Stimulated activated CD4-positive, alpha-beta T cell treated with anti-CD3 and anti-CD28 coated beads, Interleukin-1b, Interleukin-23, amount 100 ng/mL, for 24 hours (primary cell): ENCODE results near the gene PLA2G2C.

ENCODE experiments used
- DNase-seq, 4 experiments: peaks; one replicate each; pipeline ENCODE4 v3.0.0-alpha.2; 2020; ENCODE audit warnings: low read depth in 4 of 4, low spot score in 1 of 4

Gene PLA2G2C

DNA sequence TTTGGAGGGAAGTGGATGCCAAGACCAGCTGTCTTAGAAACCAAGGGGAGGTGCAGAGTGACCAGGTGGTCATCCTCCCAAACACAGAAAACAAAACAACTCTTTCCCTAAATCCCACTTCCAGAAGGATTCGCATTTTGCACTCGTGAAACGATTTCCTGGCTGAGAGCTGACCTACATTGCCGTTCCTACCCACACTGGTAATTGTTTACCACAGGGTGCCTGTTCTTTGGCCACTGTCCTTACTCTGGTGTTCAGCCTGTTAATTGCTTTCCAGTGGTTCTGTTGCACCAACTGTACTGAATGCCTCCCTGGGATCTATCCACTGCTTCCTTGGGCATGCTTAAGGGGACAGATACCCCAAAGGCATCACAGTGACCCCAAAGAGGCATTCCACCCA lies 23.2 kb upstream of the PLA2G2C start:
- DNase-seq: no peak

DNA sequence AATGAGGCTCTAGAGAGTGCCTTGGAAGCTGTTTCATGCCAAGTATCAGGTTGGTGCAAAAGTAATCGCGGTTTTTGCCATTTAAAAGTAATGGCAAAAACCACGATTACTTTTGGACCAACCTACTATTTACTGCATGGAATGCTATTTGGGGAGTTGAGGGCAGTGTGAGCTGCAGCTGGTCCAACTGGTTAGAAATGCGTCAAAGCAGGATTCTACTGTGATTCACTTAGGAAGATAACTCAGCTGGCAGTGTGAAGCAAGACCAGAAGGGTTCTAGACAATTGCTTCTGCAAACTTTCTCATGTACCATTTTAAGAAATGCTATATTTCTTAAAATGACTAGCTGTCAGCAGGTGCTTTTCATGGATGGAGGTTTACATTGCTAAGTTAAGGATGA lies 21.2 kb upstream of the PLA2G2C start:
- no peak for DNase-seq

DNA sequence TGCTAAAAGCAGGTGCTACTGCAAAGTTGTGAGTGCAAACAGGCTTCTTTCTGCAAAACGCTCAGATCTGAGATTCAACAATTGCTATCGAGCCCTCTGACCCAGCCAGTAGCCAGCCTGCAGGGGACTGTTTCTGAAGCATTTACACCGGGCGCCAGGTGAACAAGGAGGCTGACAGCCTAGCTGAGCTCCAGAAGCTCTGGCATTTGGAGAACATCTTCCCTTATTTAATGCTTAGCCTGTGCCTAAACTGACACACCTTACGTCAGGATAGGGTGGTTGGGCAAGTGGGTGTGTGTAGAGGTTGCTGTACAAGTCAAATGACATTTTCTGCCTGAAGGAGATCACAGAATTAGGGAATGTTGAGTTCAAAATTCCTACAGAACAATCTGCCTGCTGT lies 15.8 kb upstream of the PLA2G2C start:
- DNase-seq: no peak

GRCh38 chr1:20200966-20201365 lies 14.6 kb upstream of the PLA2G2C start:
- DNase-seq: no peak

- no peak for DNase-seq
Measured at GRCh38 chr1:20199840-20200239, 13.5 kb upstream of the PLA2G2C start.

- DNase-seq: no peak
Measured at GRCh38 chr1:20199403-20199802, 13.1 kb upstream of the PLA2G2C start.

- DNase-seq: no peak
Measured at GRCh38 chr1:20198918-20199317, 12.6 kb upstream of the PLA2G2C start.

GRCh38 chr1:20198296-20198695 lies 12.0 kb upstream of the PLA2G2C start:
- DNase-seq: no peak

GRCh38 chr1:20197329-20197791 lies 11.0 kb upstream of the PLA2G2C start:
- DNase-seq: no peak

DNA sequence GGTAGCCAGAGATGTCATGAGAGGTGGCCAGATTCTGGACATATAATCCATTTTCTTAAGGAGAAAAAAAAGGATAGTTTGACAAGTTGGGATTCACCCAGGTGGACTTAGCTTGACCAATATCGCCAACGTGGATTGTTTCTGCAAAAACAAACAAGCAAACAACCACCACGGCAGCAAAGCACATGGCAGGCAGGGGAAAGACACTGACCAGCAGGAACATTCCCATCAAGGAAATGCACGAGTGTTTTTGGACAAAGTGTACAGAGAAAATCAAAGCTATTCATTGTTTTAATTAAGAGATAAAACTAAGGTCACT lies 9.1 kb upstream of the PLA2G2C start:
- DNase-seq: no peak

DNA sequence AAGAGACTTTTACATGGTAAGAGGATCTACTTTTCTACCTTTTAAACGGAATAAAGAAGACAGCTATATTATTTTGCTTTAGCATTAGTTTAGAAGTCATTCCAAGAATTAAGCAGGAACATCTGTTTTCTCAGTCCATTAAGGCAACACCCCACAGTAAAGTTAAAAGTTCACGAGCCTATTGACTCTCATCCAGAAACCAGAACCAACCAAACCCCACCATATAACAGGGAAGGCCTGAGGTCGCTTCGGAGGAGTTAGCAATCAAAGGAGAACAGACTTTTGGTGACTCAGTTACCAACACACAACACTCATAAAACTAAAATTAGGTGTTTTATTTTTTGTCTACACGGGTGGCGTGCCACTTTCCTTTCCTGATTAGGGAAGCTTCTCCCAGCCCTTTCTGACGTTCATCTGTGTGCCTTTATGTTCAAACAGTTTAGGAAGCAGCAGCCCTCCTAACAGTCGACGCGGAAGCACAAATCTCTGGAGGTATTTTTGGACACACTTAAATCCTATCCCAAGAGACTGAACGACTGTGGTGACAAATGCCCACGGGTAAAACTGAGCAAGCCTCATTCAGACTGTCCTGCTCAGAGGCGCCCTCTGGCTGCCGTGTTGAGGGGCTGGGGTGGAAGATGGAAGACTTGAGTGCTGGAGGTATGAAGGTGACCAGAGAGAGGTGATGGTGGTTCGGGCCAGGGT lies 8.6 kb upstream of the PLA2G2C start:
- DNase-seq: peak; percentile 52 to 65 (median 62)

DNA sequence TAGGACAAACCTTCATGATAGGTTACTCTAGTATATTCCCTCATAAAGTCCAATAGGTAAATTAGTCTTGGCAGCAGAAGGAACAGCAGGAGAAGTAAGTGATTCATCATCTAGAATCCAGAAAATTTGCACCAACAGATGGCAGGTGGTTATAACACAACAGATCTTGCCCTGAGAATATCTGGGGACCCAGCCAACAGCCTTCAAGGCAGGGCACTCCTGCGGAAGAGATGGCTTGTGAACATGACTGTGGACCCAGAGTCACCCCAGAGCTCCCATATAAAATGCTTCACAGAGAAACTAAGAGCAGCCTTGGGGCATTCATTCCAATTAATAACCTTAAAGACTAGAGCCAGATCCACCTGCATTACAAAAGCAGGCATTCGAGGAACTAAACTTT lies 7.9 kb upstream of the PLA2G2C start:
- no peak for DNase-seq

DNA sequence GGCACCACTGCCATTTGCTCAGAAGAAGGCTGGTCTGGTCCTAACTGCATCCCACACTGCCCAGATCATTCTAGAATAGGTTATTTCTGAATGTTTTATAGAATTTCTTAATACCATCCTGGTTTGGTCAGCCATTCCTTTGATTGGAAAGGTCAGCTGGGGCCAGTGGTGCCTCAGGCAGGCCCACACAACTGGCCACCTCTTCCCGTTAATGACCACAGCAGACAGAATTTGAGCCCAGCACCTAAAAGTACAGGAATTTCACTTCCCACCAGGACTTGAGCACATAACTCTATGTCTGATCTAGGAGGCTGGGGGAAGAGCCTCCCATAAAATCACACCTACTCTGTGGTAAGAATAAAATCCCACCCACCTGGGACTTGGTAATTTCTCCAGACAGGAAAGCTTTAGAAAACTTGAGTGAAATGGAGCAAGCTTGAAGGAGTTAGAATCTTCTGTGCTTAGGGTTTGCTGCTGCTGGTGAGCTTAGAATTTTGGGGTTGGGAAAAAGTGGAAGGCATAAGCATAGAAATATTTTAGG lies 6.6 kb upstream of the PLA2G2C start:
- DNase-seq: no peak

GRCh38 chr1:20192364-20192763 lies 6.0 kb upstream of the PLA2G2C start:
- DNase-seq: no peak

- DNase-seq: no peak
Measured at GRCh38 chr1:20191266-20191825, 5.0 kb upstream of the PLA2G2C start.

DNA sequence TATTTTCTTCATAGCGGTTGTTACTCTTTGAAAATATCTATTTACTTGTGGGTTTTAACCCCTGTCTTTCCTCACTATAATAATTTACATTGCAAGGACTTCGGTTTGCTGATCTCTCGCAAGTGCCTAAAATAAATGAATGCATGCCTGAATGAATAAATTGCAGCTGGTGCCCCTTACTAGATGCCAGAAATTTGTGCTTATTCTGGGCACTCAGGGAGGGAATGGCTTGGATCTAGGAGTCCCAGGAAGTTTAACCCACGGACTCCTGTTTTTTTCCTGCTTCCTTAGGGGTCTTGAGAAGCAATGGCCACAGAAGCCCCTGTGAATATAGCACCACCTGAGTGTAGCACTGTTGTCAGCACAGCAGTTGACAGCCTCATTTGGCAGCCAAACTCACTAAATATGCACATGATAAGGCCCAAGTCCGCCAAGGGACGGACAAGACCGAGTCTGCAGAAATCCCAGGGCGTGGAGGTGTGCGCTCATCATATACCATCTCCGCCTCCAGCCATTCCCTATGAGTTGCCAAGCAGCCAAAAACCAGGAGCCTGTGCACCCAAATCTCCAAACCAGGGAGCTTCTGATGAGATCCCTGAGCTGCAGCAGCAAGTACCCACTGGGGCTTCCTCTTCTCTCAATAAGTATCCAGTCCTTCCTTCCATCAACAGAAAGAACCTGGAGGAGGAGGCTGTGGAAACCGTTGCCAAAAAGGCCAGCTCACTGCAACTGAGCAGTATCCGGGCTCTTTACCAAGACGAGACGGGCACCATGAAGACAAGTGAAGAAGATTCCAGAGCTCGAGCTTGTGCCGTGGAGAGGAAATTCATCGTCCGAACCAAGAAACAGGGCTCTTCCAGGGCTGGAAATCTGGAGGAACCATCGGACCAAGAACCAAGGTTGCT lies 4.2 kb upstream of the PLA2G2C start:
- no peak for DNase-seq

- DNase-seq: no peak
Measured at GRCh38 chr1:20189664-20190063, 3.3 kb upstream of the PLA2G2C start.

- DNase-seq: no peak
Measured at GRCh38 chr1:20188455-20188817, 2.1 kb upstream of the PLA2G2C start.

- DNase-seq: no peak
Measured at GRCh38 chr1:20187813-20188454, 1.6 kb upstream of the PLA2G2C start.

- DNase-seq: peak in 1 of 4 experiments; percentile 17
Measured at GRCh38 chr1:20187103-20187812, 940 bp upstream of the PLA2G2C start.
